Measurements from ENCODE around the gene GNAI3.
A peak's percentile ranks its signal among the peaks of the same experiment; 100 is the strongest.

Gene GNAI3

DNA sequence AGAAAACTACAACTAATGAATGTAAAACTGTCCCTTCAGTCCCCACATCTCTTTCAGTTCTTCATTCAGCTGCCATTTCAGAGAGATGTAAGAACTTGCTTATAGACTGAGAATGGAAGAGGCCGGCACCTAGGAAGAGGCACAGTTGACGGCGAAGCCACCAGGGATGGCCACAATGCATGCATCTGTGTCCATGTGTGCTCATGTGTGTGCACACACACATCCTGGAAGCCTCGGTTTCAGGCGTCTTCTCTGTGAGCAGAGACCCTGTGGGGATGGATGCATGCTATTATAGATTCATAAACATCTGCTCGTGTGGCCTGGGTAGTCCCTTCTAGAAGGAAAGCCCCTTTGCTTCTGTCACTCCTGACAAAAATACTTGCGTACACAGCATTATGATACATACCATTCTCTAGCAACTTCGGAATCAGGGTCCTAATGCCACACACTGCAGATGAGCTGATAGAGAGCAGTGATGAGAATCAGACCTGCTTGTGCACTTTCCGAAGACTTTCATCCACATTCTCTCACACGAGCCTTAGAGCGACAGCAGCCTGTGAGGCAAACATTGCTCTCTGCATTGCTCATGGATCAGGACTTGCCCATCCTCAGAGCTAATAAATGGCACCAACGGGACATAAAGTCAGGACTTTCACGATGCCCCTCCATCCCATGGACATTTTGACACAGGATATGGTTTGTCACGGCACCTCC is 21.2 kb upstream of the GNAI3 start:
- no peak for DNase-seq

- no peak for DNase-seq
Measured at GRCh38 chr1:109527846-109528695, 20.3 kb upstream of the GNAI3 start.

DNA sequence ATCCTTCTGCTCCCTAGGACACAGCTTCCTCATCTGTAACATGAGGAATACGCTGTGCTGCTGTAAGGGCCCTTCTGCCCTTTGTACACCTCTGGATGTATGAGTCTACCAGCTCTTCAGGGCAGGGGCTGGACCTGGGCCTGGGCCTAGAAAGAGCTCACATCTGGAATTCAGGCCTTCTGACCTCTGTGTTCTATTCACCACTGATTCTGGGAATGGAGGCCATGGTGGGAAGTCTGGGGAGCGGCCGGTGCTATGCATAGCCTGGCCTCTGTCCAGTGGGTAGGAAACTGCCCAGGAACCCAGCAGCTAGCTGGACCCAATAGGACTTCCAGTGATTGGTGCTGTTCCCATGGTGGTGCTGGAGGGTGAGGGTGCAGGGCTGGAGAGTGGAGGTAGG is 19.7 kb upstream of the GNAI3 start:
- DNase-seq = no peak

DNA sequence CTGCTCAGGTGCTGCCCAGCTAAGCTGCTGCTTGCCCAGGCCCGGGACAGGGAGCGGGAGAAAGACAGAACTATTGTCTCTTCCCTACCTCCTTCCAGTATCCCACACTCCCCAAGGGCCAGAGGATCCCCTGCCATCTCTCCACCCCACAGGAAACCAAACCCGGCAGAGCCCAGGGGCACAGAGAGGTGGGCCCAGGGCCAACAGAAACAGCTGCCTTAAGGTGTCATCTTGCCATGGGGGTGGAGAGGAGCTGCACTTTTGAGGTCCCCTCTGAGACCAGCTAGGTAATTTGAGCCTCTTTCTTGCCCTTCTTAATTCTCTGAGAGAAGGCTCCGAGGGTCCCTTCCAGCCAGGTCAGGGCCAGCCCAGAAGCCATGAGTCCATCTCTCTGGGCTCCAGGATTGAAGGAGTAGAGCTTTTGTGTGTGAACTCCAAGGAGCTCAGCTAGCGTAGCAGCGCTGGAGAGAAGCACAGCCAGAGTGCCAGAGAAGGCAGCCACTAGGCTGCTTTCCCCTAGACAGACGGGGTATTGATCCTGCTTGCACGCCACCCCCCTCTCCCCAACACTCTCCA is 18.4 kb upstream of the GNAI3 start:
- DNase-seq = peak in 1 of 2 experiments; percentile 16

- DNase-seq = peak in 1 of 2 experiments; percentile 19
Measured at GRCh38 chr1:109530457-109531087, 17.8 kb upstream of the GNAI3 start.

GRCh38 chr1:109531380-109531779 is 17.0 kb upstream of the GNAI3 start:
- DNase-seq = no peak

- no peak for DNase-seq
Measured at GRCh38 chr1:109531826-109532364, 16.5 kb upstream of the GNAI3 start.

- DNase-seq = peak; percentile 96 to 98
Measured at GRCh38 chr1:109532365-109533136, 15.9 kb upstream of the GNAI3 start.

DNA sequence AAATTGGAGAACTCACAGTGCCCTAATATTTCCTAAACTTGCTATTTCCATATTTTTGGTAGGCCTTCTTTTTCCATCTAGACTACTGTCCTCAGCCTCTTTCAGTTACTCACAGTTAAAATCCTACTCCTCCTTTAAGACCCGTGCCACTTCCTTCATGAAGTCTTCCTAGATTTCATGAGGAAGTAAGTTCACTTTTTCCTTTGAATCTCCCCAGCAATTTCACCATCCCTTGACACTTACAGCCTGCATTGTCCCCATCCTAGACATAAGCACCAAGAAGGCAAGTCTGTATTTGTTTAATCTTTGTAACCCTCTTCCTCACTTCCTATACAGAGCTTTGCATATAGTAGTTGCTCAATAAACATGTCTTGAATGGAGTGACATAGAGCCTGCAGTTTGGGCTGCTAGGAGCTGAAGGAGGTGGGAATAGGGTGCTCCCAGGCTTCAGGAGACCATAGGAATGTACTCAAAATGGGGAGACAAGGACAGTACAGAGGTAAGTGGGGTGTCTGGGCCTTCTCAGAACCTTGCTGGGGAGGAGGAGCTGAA is 14.0 kb upstream of the GNAI3 start:
- peak in 1 of 2 experiments; percentile 12 for DNase-seq

DNA sequence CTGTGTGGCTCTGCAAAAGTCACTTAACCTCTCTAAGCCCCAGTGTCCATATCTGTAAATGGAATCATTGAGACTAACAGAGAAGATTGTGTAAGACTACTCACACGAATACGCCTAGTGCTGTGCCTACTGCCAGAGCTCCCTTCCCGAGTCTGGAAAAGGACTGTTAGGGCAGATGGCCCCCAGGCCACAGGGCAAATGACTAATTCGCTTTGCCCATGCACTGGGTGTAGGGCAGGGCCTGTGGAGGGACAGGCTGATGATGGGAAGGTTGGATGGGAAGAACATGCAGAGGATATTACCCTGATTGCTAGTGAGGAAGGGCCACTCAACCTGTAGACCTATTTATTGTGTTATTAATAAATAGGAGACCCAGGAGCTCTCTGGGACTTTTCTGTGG is 12.9 kb upstream of the GNAI3 start:
- DNase-seq = peak in 1 of 2 experiments; percentile 12

DNA sequence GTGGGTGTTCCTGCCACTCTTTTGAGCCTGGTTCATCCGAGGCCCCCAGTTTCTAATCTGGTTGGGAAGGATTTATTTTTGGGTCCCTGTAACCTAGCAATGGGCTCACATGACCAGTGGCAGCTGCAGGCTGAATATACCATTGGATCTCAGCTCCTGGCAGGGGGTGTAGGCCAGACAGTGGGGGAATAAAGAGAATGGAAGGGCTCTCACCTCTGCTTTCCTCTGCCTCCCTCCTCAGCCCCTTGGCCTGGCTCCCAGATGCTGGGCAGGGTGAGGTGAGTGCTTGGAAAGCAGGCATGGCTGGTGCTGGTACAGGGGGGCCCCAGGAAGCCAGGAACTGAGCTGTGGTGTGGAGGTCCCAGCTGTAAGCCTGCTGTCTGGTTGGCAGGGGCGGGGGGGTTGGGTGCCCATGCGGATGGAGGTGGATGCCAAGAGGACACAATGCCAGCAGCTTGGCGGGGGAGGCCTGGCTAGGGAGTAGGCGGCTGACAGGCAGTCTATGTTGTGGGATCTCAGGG is 12.4 kb upstream of the GNAI3 start:
- no peak for DNase-seq

DNA sequence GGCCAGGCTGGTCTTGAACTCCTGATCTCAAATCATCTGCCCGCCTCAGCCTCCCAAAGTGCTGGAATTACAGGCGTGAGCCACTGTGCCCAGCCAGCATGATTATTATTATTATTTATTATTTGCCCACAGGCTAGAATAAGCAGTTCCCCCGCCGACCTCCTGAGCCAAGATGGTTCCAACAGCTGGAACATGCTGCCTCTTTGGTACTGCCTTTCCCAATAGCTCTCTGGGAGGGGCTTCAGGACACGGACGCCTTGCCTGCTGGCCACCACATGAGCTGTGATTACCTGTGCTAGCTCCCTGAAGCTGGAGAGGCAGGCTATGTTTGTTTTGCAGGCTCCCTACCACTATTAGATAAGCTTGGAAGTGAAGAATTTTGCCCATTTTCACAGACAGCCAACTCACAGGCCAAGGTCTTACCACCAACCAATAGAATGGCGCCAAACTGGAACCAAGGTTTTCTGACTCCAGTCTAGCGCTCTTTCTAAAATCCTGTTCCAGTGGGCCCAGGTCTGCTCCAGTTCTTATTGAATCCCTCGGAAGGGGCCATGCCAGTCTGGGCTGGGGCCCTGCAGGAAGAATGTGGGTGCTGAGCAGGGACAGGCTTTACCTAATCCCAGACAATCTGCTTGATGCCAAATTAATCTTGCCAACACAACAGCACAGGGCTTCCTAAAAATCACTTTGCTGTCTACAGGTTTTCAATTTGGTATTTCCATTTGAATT is 10.8 kb upstream of the GNAI3 start:
- peak in 1 of 2 experiments; percentile 10 for DNase-seq

DNA sequence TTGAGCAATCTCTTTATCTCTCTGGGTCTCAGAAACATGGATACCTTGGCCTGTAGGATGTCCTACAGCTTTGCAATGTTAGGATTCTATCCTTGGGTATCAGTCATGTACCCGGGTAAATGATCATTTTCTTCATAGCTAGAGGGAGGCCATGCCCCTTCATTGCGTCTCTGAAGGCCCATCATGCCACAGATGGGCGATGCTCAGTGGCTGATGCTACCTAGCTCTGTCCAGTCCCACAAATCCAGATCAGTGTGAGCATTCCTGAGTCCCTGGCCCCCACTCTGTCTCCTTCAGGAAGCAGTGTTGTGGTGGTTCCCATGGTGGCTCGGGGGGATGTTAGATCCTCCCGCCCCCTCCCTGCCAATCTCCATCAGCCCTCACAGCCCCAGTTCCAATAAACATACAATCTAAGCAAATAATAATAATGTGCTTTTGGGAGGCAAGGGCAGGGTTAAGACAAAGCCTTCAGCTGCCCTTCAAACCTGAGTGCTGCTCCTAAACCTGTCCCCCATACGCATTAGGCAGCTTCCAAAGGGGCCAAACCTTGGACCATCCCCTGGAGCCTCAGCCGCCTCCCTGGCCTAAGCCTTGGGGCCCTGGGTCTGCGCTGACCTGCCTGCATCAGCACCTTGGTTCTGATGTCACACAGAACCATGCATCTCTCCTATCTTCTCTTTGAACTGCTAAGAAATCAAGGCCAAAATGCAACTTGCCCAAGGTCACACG is 9.4 kb upstream of the GNAI3 start:
- DNase-seq = no peak

DNA sequence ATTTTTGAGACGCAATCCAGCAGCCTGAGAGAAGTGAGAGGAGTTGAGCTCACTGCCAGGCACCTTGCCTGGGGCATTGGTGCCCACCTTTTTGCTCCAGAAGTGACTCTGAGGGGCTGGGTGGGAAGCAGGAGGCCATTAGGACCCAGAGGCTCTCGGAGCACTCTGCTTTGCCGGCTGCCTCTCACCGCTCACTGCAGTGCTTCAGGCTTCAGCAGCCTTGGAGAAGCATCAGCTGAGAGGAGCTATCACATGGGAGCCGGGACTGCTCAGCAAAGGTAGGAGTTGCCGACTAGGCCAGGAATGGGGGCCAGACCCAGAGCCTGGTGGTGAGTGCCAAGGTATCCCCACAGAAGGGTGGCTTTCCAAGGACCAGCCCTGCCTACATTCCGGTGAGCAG is 8.7 kb upstream of the GNAI3 start, which contains the start of gene GPR61:
Gene GPR61, plus strand, starts transcription at position 197 of the 400 bp plus-strand sequence. CDS start 3,151 bp downstream, outside the sequence.
- DNase-seq = no peak

DNA sequence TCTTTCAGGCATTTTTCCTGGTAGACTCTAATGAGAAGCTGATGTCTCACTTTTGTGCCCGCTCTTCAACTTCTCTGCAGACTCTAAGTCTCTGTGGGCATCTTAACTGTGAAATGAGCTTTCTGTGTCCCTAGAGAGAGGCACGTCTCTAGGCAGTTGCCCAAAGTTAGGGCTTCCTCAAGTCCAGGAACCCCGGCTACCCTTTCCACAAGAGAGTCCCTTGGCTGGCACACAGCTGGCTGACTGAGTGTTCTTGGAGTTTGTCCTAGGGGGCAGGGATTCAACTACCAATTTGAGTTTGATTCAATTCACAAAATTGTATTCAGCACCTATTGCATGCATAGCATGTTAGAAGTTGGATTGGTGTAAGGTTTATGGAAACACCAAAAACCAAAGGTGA is 7.3 kb upstream of the GNAI3 start:
- no peak for DNase-seq

- DNase-seq = no peak
Measured at GRCh38 chr1:109542657-109543056, 5.8 kb upstream of the GNAI3 start.

DNA sequence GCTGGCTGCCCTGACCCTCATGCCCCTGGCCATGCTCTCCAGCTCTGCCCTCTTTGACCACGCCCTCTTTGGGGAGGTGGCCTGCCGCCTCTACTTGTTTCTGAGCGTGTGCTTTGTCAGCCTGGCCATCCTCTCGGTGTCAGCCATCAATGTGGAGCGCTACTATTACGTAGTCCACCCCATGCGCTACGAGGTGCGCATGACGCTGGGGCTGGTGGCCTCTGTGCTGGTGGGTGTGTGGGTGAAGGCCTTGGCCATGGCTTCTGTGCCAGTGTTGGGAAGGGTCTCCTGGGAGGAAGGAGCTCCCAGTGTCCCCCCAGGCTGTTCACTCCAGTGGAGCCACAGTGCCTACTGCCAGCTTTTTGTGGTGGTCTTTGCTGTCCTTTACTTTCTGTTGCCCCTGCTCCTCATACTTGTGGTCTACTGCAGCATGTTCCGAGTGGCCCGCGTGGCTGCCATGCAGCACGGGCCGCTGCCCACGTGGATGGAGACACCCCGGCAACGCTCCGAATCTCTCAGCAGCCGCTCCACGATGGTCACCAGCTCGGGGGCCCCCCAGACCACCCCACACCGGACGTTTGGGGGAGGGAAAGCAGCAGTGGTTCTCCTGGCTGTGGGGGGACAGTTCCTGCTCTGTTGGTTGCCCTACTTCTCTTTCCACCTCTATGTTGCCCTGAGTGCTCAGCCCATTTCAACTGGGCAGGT is 5.0 kb upstream of the GNAI3 start:
- DNase-seq = no peak

DNA sequence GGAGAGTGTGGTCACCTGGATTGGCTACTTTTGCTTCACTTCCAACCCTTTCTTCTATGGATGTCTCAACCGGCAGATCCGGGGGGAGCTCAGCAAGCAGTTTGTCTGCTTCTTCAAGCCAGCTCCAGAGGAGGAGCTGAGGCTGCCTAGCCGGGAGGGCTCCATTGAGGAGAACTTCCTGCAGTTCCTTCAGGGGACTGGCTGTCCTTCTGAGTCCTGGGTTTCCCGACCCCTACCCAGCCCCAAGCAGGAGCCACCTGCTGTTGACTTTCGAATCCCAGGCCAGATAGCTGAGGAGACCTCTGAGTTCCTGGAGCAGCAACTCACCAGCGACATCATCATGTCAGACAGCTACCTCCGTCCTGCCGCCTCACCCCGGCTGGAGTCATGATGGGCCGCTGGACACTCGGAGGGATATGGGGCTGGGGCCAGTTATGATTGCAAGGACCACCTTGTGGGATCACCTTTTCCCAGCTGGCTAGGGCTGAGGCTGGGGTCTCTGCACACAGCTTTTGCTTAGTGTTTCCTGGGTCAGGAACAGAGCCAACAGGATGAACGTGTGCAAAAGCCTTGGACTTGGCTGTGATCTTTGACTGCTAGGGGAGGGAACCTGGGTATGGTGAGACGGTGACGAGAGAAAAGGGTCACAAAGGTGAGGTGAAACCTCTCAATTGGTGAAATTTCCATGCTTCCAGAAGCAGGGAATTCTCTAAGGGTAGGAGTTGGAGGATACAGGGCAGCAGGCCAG is 4.3 kb upstream of the GNAI3 start:
- peak in 1 of 2 experiments; percentile 13 for DNase-seq
